ENCODE results near the gene ROBO1. TPM values are rescaled to one million over a fixed set of nuclear protein-coding genes. Genes with fewer than 3 reads are reported as not detected.

The ROBO1 gene
- total RNA-seq, 3 donors from 2014 or later = 12.7 to 50.7 (median 23.6) TPM

- Histone ChIP-seq H3K4me1 (no peaks in the 10 kb centered on the region), H3K9me3 (no peaks in the 10 kb centered on the region), H3K27ac (no peak overlapping the region), H3K36me3 (no peaks in the 10 kb centered on the region), H3K27me3 (no peaks in the 10 kb centered on the region), H3K4me3 (no peak overlapping the region)
- intact Hi-C loops (cut with DNase I; ENCODE audit: low total_unique reads) = no loop called here
- TF ChIP-seq POLR2A (IDR thresholded peaks at IDR 0.05) (no peak), CTCF (IDR thresholded peaks at IDR 0.05) (no peak)
- no peak for DNase-seq (ENCODE audit: low spot score in 2 of 2)
These were observed 1196.3 kb downstream of the ROBO1 start for GRCh38 chr3:78571486-78571885.

- H3K9me3 ChIP-seq = no peaks in the 10 kb centered on the region
- no peaks in the 10 kb centered on the region for H3K4me1 ChIP-seq
- H3K27ac ChIP-seq = no peak overlapping the region
- intact Hi-C loops (cut with DNase I; ENCODE audit: low total_unique reads) = no loop called here
- no peaks in the 10 kb centered on the region for H3K36me3 ChIP-seq
- no peak for DNase-seq (ENCODE audit: low spot score in 2 of 2)
- H3K27me3 ChIP-seq = no peaks in the 10 kb centered on the region
- no peak for TF ChIP-seq CTCF (IDR thresholded peaks at IDR 0.05)
- H3K4me3 ChIP-seq = no peak overlapping the region
These were observed 1197.3 kb downstream of the ROBO1 start for GRCh38 chr3:78570496-78570895.

GRCh38 chr3:78569804-78570203, 1198.0 kb downstream of the ROBO1 start:
- Histone ChIP-seq H3K4me3 (no peak overlapping the region), H3K4me1 (no peaks in the 10 kb centered on the region), H3K36me3 (no peaks in the 10 kb centered on the region), H3K27me3 (no peaks in the 10 kb centered on the region), H3K27ac (no peak overlapping the region), H3K9me3 (peaks cover 0 to 3% of the 10 kb centered on the region in 2 donors)
- TF ChIP-seq POLR2AphosphoS5 (IDR thresholded peaks at IDR 0.05) (no peak), CTCF (IDR thresholded peaks at IDR 0.05) (no peak), POLR2A (IDR thresholded peaks at IDR 0.05) (no peak)
- intact Hi-C loops (cut with DNase I; ENCODE audit: low total_unique reads) = no loop called here
- DNase-seq (ENCODE audit: low spot score in 2 of 2) = no peak

GRCh38 chr3:78565712-78566111, 1202.1 kb downstream of the ROBO1 start:
- Histone ChIP-seq H3K4me3 (no peak overlapping the region), H3K27ac (no peak overlapping the region), H3K4me1 (no peaks in the 10 kb centered on the region), H3K27me3 (no peaks in the 10 kb centered on the region), H3K36me3 (no peaks in the 10 kb centered on the region), H3K9me3 (peaks cover 0 to 12% of the 10 kb centered on the region in 2 donors)
- intact Hi-C loops (cut with DNase I; ENCODE audit: low total_unique reads) = no loop called here
- DNase-seq (ENCODE audit: low spot score in 2 of 2) = no peak
- TF ChIP-seq CTCF (IDR thresholded peaks at IDR 0.05) = no peak
- TF ChIP-seq POLR2A (IDR thresholded peaks at IDR 0.05) = no peak
- no peak for TF ChIP-seq POLR2AphosphoS5 (IDR thresholded peaks at IDR 0.05)

- intact Hi-C loops (cut with DNase I; ENCODE audit: low total_unique reads) = no loop called here
- Histone ChIP-seq H3K36me3 (no peaks in the 10 kb centered on the region), H3K4me1 (no peaks in the 10 kb centered on the region), H3K4me3 (no peak overlapping the region), H3K27ac (no peak overlapping the region), H3K27me3 (no peaks in the 10 kb centered on the region), H3K9me3 (peaks cover 0 to 12% of the 10 kb centered on the region in 2 donors)
- no peak for TF ChIP-seq CTCF (IDR thresholded peaks at IDR 0.05)
- TF ChIP-seq POLR2AphosphoS5 (IDR thresholded peaks at IDR 0.05) = no peak
- TF ChIP-seq POLR2A (IDR thresholded peaks at IDR 0.05) = no peak
- no peak for DNase-seq (ENCODE audit: low spot score in 2 of 2)
These were observed 1205.5 kb downstream of the ROBO1 start for GRCh38 chr3:78562328-78562727.
